ENCODE measurements around the gene KLHL40.

KLHL40 gene

DNA sequence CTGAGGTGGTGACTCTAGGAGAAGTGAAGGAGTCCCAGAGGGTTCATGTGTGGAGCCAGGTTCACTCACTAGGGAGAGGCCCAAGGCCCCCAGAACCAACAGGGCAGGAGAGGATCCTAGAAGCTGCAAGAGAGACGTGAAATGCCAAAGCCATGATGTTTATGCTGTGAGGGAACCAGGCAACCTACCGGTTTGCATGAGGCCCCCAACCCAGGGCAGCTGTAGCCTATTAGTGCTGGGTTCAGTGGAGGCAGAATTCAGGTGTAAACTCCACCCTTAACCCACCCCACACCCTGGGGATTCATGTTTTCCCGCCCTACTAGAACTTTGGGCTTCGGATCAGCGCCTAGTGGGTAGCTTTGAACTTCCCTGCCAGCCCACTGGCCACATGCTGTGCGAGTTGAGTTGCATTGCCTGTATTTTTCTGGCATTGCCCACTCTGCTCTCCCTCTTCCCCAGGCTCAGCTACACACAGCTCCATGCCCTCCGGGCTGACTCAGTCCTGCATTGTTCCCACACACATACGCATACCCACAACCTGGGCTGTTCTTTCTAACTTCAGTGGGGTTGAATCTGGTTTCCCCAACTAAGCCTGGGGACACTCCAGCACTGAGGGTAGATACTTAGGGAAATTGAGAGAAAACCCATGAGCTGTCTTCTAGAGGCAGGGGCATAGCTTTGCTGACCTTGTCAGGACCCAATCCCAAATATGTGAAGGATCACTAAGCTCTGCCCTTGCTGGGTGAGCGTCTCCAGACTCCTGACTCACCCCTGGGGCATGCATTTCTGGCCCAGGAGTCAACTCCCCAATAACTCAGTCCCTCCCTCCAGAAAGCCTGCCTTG is 33.9 kb upstream of the KLHL40 start:
- H3K27ac ChIP-seq (ENCODE audit: low read length), result no peak overlapping the region
- no peak overlapping the region for H2AFZ ChIP-seq (ENCODE audit: low read depth, low read length)
- H4K20me1 ChIP-seq (ENCODE audit: insufficient read depth, low read length), result peaks cover 8% of the 10 kb centered on the region; the same call in 1 of the 2 replicates
- H3K79me2 ChIP-seq (ENCODE audit: insufficient read depth, low read length), result no peaks in the 10 kb centered on the region
- no peak overlapping the region for H3K4me3 ChIP-seq (ENCODE audit: low read depth in 1 of 2, low read length in 2 of 2)
- TF ChIP-seq, protein P1, sequence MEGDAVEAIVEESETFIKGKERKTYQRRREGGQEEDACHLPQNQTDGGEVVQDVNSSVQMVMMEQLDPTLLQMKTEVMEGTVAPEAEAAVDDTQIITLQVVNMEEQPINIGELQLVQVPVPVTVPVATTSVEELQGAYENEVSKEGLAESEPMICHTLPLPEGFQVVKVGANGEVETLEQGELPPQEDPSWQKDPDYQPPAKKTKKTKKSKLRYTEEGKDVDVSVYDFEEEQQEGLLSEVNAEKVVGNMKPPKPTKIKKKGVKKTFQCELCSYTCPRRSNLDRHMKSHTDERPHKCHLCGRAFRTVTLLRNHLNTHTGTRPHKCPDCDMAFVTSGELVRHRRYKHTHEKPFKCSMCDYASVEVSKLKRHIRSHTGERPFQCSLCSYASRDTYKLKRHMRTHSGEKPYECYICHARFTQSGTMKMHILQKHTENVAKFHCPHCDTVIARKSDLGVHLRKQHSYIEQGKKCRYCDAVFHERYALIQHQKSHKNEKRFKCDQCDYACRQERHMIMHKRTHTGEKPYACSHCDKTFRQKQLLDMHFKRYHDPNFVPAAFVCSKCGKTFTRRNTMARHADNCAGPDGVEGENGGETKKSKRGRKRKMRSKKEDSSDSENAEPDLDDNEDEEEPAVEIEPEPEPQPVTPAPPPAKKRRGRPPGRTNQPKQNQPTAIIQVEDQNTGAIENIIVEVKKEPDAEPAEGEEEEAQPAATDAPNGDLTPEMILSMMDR (IDR thresholded peaks at IDR 0.05; ENCODE audit: borderline replicate concordance, extremely low read depth, low read length, poor library complexity, severe bottlenecking), result no peak
- no peak for TF ChIP-seq EZH2 (IDR thresholded peaks at IDR 0.05; ENCODE audit: borderline replicate concordance, low read depth, low read length, severe bottlenecking)
- H3K4me2 ChIP-seq (ENCODE audit: insufficient read depth, low read length), result no peak overlapping the region
- H3K36me3 ChIP-seq (ENCODE audit: insufficient read depth, low read length), result peaks cover 25% of the 10 kb centered on the region
- DNase-seq (no peak), ATAC-seq (ENCODE audit: insufficient read depth, low read depth) (0 out of 3 replicates have a peak, but pooled peaks have one; percentile 14)
- no peaks in the 10 kb centered on the region for H3K4me1 ChIP-seq (ENCODE audit: insufficient read depth, low read length)
- no peaks in the 10 kb centered on the region for H3K27me3 ChIP-seq (ENCODE audit: insufficient read depth, low read length, poor library complexity)
- H3K9ac ChIP-seq (ENCODE audit: low read depth, low read length), result no peak overlapping the region
- no peaks in the 10 kb centered on the region for H3K9me3 ChIP-seq (ENCODE audit: insufficient read depth, low read length, severe bottlenecking)

DNA sequence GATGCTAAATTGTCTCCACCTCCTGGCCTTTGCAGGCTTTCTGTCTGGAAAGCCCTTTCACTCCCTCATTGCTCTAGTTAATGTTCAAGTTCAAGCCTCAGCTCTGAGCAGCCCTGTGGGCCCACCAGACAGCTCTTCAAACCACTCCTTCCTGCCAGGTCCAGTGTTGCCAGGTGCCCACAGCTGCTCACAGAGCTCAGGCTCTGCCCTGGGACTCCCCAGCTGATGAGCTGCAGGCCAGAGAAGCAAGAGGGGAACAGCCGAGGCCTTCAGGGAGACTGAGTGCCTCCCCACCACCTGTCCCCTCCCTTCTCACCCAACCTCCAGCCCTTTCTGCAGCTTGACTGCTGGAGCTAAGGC is 33.1 kb upstream of the KLHL40 start:
- Histone ChIP-seq H3K4me1 (ENCODE audit: insufficient read depth, low read length) (no peaks in the 10 kb centered on the region), H3K9me3 (ENCODE audit: insufficient read depth, low read length, severe bottlenecking) (no peaks in the 10 kb centered on the region), H3K9ac (ENCODE audit: low read depth, low read length) (no peak overlapping the region), H3K27me3 (ENCODE audit: insufficient read depth, low read length, poor library complexity) (no peaks in the 10 kb centered on the region), H3K36me3 (ENCODE audit: insufficient read depth, low read length) (peaks cover 18% of the 10 kb centered on the region), H2AFZ (ENCODE audit: low read depth, low read length) (no peak overlapping the region), H4K20me1 (ENCODE audit: insufficient read depth, low read length) (peaks cover 8% of the 10 kb centered on the region; the same call in 1 of the 2 replicates), H3K27ac (ENCODE audit: low read length) (no peak overlapping the region), H3K4me2 (ENCODE audit: insufficient read depth, low read length) (no peak overlapping the region), H3K79me2 (ENCODE audit: insufficient read depth, low read length) (no peaks in the 10 kb centered on the region), H3K4me3 (ENCODE audit: low read depth in 1 of 2, low read length in 2 of 2) (no peak overlapping the region)
- ATAC-seq (ENCODE audit: insufficient read depth, low read depth), result peak; percentile 30; the same call in 2 of the 3 replicates
- TF ChIP-seq, protein P1 (IDR thresholded peaks at IDR 0.05; ENCODE audit: borderline replicate concordance, extremely low read depth, low read length, poor library complexity, severe bottlenecking), result no peak
- TF ChIP-seq EZH2 (IDR thresholded peaks at IDR 0.05; ENCODE audit: borderline replicate concordance, low read depth, low read length, severe bottlenecking), result no peak
- no peak for DNase-seq

DNA sequence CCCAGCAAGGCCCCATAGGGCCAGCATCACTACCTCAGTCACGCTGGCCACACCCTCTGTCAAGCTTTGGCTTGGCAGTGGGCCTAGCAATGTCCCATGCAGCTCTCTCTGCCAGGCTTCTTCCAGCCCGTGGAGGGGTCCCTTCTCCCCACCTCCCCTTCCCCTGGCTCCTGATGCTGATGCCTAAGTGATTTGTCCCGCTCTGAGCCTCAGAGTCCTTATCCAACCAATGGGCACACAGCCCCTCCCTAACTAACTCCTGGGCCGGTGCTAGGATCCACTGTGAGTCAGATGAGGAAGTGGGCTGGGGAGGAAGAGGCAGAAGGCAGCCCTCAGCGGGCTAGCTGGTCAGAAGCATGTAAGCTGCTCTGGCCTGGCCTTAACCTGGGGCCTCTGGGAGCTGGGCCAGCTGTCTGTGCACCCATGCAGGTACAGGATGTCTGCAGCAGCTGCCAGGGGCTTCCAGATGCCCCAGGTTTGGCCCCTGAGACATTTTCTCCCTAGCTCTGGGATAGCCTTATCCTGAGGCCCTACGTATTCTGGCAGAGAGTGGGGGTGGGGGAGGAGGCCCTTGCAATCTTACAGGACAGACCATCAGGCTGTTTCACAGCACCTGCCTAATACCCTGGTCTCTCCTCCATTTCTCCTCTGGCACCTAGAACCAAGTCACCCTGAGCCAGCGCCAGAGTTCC is 32.6 kb upstream of the KLHL40 start:
- H3K79me2 ChIP-seq (ENCODE audit: insufficient read depth, low read length), result no peaks in the 10 kb centered on the region
- no peak overlapping the region for H3K4me3 ChIP-seq (ENCODE audit: low read depth in 1 of 2, low read length in 2 of 2)
- H3K4me1 ChIP-seq (ENCODE audit: insufficient read depth, low read length), result no peaks in the 10 kb centered on the region
- H3K27me3 ChIP-seq (ENCODE audit: insufficient read depth, low read length, poor library complexity), result no peaks in the 10 kb centered on the region
- ATAC-seq (ENCODE audit: insufficient read depth, low read depth) (no peak), DNase-seq (no peak)
- H3K4me2 ChIP-seq (ENCODE audit: insufficient read depth, low read length), result no peak overlapping the region
- no peak for TF ChIP-seq EZH2 (IDR thresholded peaks at IDR 0.05; ENCODE audit: borderline replicate concordance, low read depth, low read length, severe bottlenecking)
- TF ChIP-seq, protein P1 (IDR thresholded peaks at IDR 0.05; ENCODE audit: borderline replicate concordance, extremely low read depth, low read length, poor library complexity, severe bottlenecking), result no peak
- no peaks in the 10 kb centered on the region for H3K9me3 ChIP-seq (ENCODE audit: insufficient read depth, low read length, severe bottlenecking)
- no peak overlapping the region for H3K27ac ChIP-seq (ENCODE audit: low read length)
- H3K9ac ChIP-seq (ENCODE audit: low read depth, low read length), result no peak overlapping the region
- no peak overlapping the region for H2AFZ ChIP-seq (ENCODE audit: low read depth, low read length)
- peaks cover 8% of the 10 kb centered on the region; the same call in 1 of the 2 replicates for H4K20me1 ChIP-seq (ENCODE audit: insufficient read depth, low read length)
- peaks cover 13% of the 10 kb centered on the region for H3K36me3 ChIP-seq (ENCODE audit: insufficient read depth, low read length)

All from DND-41 (cell line).